GM19468 (cell line): ENCODE results near the gene SAMD13.

Experiments
- ATAC-seq: cut with Tn5 transposase; IDR thresholded peaks from one replicate; pipeline ENCODE4 v1.9.1; 2021; ENCODE audit warnings: mild to moderate bottlenecking, moderate library complexity, moderate number of reproducible peaks; ENCODE audit not compliant: unreplicated experiment; ENCODE audit errors: extremely low read depth

Gene SAMD13

GRCh38 chr1:84366786-84367185, 65.3 kb downstream of the SAMD13 start:
- no peak for ATAC-seq

DNA sequence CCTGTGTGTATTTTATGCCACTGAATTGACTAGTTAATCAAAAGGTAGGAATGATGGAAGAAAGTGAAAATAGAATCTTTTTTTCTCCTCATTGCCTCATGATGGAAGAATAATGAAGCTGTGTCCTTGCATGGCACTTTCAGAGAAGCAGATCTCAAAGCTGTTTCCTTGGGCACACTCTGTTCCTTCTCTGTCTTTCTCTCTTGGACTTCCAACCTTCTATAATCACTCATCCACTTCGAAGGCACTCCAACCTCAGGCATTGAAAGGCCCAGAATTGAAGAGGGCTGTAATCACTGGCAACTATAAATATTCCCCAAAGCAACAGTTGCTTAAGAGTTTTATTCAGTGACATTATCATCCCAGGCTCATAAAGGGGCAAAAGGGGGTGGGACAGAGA, 65.7 kb downstream of the SAMD13 start:
- no peak for ATAC-seq

GRCh38 chr1:84368441-84368840, 66.9 kb downstream of the SAMD13 start:
- no peak for ATAC-seq

- no peak for ATAC-seq
Measured at GRCh38 chr1:84370266-84370665, 68.8 kb downstream of the SAMD13 start.

GRCh38 chr1:84370831-84371394, 69.4 kb downstream of the SAMD13 start:
- ATAC-seq, result no peak

- ATAC-seq, result no peak
Measured at GRCh38 chr1:84373436-84374141, 72.1 kb downstream of the SAMD13 start.

- no peak for ATAC-seq
Measured at GRCh38 chr1:84374991-84375696, 73.6 kb downstream of the SAMD13 start.

DNA sequence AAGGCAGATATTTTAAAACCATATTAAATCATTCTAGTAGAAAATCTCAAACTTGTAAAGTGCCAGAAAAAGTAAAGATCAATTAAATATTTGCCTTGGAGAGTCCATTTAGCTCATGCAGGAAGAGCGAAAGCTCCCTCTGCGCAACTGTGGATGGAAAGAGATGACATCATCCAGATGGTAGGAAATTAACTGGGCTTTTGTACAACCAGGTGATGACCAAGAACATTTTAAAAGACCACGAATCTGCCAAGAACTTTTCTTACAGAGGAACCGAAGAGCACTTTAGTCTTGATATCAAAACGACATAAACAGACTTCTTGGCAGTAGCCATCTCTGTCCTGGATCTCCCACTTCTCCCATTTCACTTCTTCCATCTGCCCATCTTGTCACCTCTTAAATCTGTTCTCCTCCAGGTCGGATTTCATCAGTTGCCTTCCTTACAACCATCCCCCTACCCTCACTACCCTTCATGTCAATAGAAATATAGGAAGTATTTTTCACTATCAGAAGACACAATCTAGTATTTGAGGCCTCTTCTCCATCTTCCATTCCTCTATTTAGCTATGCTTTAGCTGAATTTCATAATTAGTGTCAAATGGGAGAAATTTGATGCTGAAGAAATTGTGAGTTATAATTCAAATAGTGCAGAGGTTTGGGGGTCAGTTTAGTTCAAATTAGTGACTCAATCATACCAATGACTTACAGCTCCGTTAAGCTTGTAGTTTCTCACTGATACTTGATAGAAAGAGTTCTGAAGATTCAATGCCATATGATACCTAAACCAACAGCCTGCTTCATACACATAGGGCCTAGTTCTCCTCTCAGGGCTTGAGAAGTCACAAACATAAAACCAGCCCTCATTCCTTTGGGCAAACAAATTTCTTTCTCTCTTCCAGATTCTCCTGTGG, 74.7 kb downstream of the SAMD13 start:
- ATAC-seq, result no peak

- no peak for ATAC-seq
Measured at GRCh38 chr1:84377480-84378095, 76.1 kb downstream of the SAMD13 start.

DNA sequence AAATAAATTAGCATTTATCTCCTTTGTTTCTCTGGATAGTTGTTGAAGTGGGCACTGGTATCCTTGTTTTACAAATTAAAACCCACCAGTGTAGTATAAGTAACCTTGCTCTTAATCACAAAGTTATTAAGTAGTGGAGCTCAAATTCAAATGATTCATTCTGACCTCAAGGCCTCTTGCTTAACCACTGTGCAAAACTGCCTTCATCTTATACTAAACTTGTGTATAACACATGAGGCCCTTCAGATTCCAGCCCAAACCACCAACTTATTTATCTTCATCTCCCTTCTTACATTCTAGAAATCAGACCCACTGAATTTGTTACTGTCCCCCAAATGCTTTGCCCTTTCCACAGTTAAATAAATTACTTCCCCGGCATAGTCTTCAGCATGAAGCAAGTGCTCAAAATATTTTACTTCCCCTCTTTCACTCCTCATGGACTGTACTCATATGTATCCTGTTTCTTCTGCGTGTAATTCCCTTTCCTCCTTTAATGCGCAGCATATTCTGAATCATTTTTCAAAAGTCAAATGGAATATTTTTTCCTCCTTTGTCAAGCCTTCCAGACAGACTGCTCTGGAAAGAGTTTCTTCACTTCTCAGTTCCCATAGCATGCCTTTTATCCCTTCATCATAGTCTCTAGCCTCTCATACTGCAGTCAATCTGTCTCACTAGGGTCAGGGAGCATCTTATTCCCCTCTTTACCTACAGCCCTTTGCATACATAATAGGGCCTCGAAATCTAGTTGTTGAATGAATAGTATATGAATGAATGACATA, 77.8 kb downstream of the SAMD13 start:
- no peak for ATAC-seq

DNA sequence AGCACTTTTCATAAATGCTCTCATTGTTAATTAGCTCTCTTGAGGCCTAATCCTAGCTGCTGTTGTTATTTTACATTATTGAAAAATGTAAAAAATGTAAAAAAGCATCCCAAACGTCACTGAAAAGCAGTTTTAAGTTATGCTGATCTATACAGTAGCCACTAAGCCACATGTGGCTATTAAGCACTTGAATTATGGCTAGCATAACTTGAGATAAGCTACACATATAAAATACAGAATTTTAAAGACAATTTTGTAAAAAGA, 78.3 kb downstream of the SAMD13 start:
- ATAC-seq, result no peak

DNA sequence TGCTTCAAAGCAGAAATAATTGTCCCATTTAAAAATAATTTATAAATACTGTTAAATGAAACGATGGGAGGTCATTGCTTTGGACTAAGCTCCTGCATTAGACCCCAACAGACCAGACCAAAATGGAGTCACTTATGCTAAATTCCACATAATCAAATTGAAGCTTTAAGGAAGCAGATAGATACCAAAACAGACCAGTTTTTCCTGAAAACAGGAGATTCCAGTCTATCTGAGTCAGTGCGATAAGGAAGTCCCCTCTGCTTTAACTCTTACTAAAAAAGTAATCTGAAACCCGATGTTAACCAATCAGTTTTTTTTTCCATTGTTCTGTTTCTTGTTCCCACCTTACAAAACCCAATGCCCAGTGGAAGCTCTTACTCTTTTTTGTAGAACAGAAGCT, 80.6 kb downstream of the SAMD13 start:
- no peak for ATAC-seq

DNA sequence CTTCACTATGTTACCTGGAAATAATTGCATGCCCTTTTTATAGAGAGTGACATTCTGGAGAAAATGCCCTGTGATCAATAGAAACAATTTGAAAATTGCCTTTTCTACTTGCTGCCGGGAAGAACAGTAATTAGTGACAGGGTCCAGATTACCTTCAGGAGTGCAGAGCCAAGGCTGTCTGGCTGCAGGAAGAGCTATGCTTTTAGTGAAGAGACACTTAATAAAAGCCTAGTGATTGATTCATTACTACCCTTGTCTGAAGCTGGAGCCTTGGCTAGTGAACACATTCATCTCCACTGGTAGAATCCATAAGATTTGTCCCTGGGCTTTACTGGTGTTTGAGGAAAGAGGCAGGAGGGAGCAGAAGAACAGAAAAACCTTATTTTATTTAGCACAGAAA, 83.8 kb downstream of the SAMD13 start:
- no peak for ATAC-seq

- no peak for ATAC-seq
Measured at GRCh38 chr1:84386716-84387479, 85.4 kb downstream of the SAMD13 start.

GRCh38 chr1:84387480-84388163, 86.1 kb downstream of the SAMD13 start:
- ATAC-seq, result no peak

DNA sequence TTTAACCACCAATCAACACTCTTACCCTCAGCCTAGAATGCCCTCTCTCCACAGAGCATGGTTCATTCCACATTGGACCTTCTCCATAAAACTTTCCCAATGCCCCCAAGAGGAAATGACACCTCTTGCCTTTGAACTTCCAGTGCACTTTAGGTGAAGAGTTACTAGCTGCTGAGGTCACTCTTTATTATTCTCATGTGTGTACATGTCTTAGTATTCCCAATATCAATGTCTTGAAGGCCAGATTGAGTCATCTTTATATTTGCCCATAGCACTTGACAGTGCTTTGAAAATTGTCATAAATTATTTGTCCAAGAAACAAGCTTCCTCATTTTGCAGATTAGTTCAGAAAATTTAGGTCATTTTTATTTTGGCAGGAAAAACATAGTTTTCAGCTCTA, 88.7 kb downstream of the SAMD13 start:
- no peak for ATAC-seq

- ATAC-seq, result no peak
Measured at GRCh38 chr1:84398175-84399155, 97.0 kb downstream of the SAMD13 start, which contains the start of gene DNASE2B. Gene DNASE2B, plus strand, starts transcription at chr1:84398484. Its CDS starts 81 bp downstream, at chr1:84398565.
